ENCODE data around the gene POM121C. TPM values are rescaled to one million over a fixed set of nuclear protein-coding genes. Genes with fewer than 3 reads are reported as not detected.
"Not testable (repeated sequence)": the region's sequence is repeated elsewhere in the genome, so short reads cannot be mapped to it uniquely, and the experiment has no call there.

Gene POM121C
- total and polyA plus RNA-seq, 3 donors from 2014 or later, result 36.5 to 55.5 (median 48.9) TPM

GRCh38 chr7:75400575-75400974 is 85.5 kb downstream of the POM121C start:
- H3K4me1 ChIP-seq; H3K36me3 ChIP-seq (ENCODE audit: low read depth, missing control alignments); H3K4me3 ChIP-seq; DNase-seq; intact Hi-C loops (cut with DNase I; ENCODE audit: low total_unique reads); H3K27me3 ChIP-seq; H3K27ac ChIP-seq; H3K9me3 ChIP-seq: not testable (repeated sequence)
- WGBS, 2 donors, result no CpG with 5 or more reads among the region's 6 CpGs

- H3K27ac ChIP-seq; H3K27me3 ChIP-seq; H3K4me1 ChIP-seq; H3K4me3 ChIP-seq; H3K36me3 ChIP-seq (ENCODE audit: low read depth, missing control alignments); H3K9me3 ChIP-seq; intact Hi-C loops (cut with DNase I; ENCODE audit: low total_unique reads); DNase-seq: not testable (repeated sequence)
- WGBS, 2 donors, result 80% methylated on average over 1 of the region's 34 CpGs; no CpG with 5 or more reads in 1 of the 2 donors
Observed at GRCh38 chr7:75398771-75399700, 87.1 kb downstream of the POM121C start.

DNA sequence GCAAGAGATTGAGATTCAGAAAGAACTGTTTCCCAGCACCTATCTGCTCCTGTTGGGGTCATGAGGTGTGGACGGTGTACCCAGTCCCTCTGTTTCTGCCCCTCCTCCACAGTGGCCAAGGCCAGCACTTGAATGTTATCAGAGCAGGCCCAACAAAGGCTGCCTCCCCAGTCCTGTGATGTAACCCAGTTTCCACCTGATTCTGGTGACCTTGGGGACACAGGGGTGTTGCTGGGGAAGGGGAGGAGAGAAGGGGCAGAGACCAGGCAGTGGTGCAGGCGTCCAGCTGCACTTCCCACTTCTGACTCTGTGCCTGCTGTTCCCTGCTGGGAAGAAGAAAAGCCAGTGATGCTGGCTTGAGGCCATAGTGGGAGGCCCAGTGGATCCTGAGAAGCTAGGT is 88.2 kb downstream of the POM121C start:
- DNase-seq; H3K4me3 ChIP-seq; H3K9me3 ChIP-seq; H3K36me3 ChIP-seq (ENCODE audit: low read depth, missing control alignments); intact Hi-C loops (cut with DNase I; ENCODE audit: low total_unique reads); H3K4me1 ChIP-seq; H3K27me3 ChIP-seq; H3K27ac ChIP-seq: not testable (repeated sequence)
- no CpG with 5 or more reads among the region's 2 CpGs for WGBS, 2 donors

- DNase-seq; intact Hi-C loops (cut with DNase I; ENCODE audit: low total_unique reads); H3K27me3 ChIP-seq; H3K4me3 ChIP-seq; H3K9me3 ChIP-seq; H3K27ac ChIP-seq; H3K4me1 ChIP-seq; H3K36me3 ChIP-seq (ENCODE audit: low read depth, missing control alignments): not testable (repeated sequence)
- no CpG with 5 or more reads among the region's 34 CpGs for WGBS, 2 donors
Observed at GRCh38 chr7:75395329-75395728, 90.8 kb downstream of the POM121C start, which contains the start of gene TRIM73. Gene TRIM73, plus strand, starts transcription at chr7:75395629. Its CDS starts 3,305 bp downstream, at chr7:75398934.

- H3K4me1 ChIP-seq, result not testable (repeated sequence)
Observed at GRCh38 chr7:75393194-75393593, 92.9 kb downstream of the POM121C start.

DNA sequence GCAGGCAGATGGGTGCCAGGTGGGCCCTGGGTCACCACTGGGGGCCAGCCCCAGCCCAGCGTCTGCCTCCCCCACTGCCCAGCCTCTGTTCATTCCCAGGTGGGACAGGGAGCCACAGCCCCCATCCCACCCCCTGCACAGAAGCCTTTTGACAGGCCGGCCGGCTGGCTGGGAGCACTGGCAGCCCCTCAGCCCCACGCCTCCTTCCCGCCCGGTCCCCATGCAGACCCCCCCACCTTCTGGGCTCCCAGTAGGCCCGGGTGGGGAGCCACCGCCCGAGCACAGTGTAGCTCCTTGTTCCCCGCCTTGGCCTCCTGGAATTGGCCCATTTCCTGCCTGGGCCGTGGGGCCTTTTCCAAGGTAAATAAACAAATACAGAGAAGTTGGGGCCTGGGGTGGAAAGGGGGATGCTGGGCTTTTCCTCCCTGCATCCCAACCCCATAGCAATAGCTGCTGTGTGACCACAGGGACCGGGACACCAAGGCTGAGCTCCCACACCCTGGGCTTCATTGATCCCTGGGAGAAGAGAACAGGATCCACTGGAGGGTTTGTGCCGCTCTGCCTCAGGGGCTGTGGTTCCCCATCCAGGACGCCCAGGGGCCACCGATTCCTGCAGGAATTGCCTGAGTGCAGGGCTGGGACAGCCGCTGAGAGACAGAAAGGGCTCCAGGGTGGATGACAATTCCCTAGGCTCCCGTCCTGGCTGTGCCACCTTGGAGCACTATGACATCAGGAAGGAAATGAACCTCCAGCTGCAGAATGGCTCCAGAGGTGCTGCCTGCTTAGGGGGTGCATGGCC is 111.4 kb downstream of the POM121C start:
- DNase-seq, result not testable (repeated sequence)

More at GRCh38 chr7:75393194-75393593, 92.9 kb downstream of the POM121C start:
- H3K27ac ChIP-seq; H3K9me3 ChIP-seq; intact Hi-C loops (cut with DNase I; ENCODE audit: low total_unique reads); H3K4me3 ChIP-seq; DNase-seq; H3K36me3 ChIP-seq (ENCODE audit: low read depth, missing control alignments); H3K27me3 ChIP-seq: not testable (repeated sequence)
- no CpG with 5 or more reads among the region's 6 CpGs for WGBS, 2 donors

GRCh38 chr7:75374144-75374518 is 112.0 kb downstream of the POM121C start:
- H3K27ac ChIP-seq; DNase-seq; H3K27me3 ChIP-seq; H3K9me3 ChIP-seq; H3K4me3 ChIP-seq; H3K4me1 ChIP-seq; H3K36me3 ChIP-seq (ENCODE audit: low read depth, missing control alignments); intact Hi-C loops (cut with DNase I; ENCODE audit: low total_unique reads): not testable (repeated sequence)
- WGBS, 2 donors, result no CpG with 5 or more reads among the region's 4 CpGs

More for the DNA sequence above, 111.4 kb downstream of the POM121C start:
- H3K9me3 ChIP-seq; H3K36me3 ChIP-seq (ENCODE audit: low read depth, missing control alignments); H3K4me3 ChIP-seq; H3K4me1 ChIP-seq; intact Hi-C loops (cut with DNase I; ENCODE audit: low total_unique reads); H3K27ac ChIP-seq; H3K27me3 ChIP-seq: not testable (repeated sequence)
- WGBS, 2 donors, result no CpG with 5 or more reads among the region's 17 CpGs

DNA sequence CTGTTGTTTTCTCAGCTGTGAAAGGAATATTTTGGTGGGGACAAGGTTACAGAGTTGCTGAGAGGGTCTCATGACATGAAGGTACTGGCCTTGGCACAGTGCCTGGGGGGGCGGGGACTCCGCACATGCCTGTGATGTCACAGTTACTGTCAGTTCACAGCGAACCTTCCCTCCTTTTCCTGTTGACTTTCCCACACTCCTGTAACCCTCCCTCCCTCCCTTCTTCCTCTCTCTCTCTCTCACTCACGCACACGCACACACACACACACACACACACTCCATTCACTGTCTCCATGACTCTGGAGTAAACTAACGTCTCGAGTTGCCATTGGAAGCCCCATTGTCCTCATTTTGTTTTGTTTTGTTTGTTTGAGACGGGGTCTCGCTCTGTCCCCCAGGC is 118.8 kb downstream of the POM121C start:
- H3K36me3 ChIP-seq (ENCODE audit: low read depth, missing control alignments); H3K27me3 ChIP-seq; H3K27ac ChIP-seq; DNase-seq; intact Hi-C loops (cut with DNase I; ENCODE audit: low total_unique reads); H3K4me3 ChIP-seq; H3K9me3 ChIP-seq; H3K4me1 ChIP-seq: not testable (repeated sequence)
- 60 to 70% methylated on average over 4 to 5 of the region's 9 CpGs for WGBS, 2 donors

Small RNA genes lying within 50 kb of the gene (small RNA-seq; reads per million reads assigned to genes)
- gene AC211429.1 (0 reads per million in 2 donors), gene RF00019 (0 reads per million in 2 donors)

Other genes starting within 250 kb of the POM121C start
- 10 to 100 TPM; 17.3 to 22.4 TPM for gene TRIM73, start 90.7 kb downstream of the POM121C start, total RNA-seq
- 21.3 TPM for gene TRIM73, start 90.7 kb downstream of the POM121C start, polyA plus RNA-seq (ENCODE audit: insufficient read depth, low read depth, low replicate concordance)
- gene SPDYE5, start 6.0 kb upstream of the POM121C start, total RNA-seq, result 10 to 100 TPM in 1 of 2 donors, 1 to 10 TPM in 1; 1.4 to 12.5 TPM
- 4.8 TPM for gene SPDYE5, start 6.0 kb upstream of the POM121C start, polyA plus RNA-seq (ENCODE audit: insufficient read depth, low read depth, low replicate concordance)

Data from testis (tissue), 3 donors.